ENCODE data around the gene NUDT11. TPM values are rescaled to one million over a fixed set of nuclear protein-coding genes. Genes with fewer than 3 reads are reported as not detected.
"Not testable (repeated sequence)": the region's sequence is repeated elsewhere in the genome, so short reads cannot be mapped to it uniquely, and the experiment has no call there.

The NUDT11 gene
- not detected in 2 replicates for total RNA-seq (2014; rRNA removed; shearing (Covaris generic); ENCODE audit: low replicate concordance)

- no peak within 1 kb of the TSS for H3K4me3 ChIP-seq (ENCODE audit: low read length)
These were observed at the start of gene NUDT11 for GRCh38 chrX:51496501-51497291. Gene NUDT11, minus strand, starts transcription at chrX:51496592. Its CDS starts 148 bp downstream, at chrX:51496444.

GRCh38 chrX:51520393-51520792 lies 24.0 kb upstream of the NUDT11 start:
- Histone ChIP-seq H4K20me1 (ENCODE audit: insufficient read depth, low read depth, low read length) (no peaks in the 10 kb centered on the region), H3K27ac (ENCODE audit: low read length) (no peak overlapping the region), H3K9me3 (ENCODE audit: low read length) (no peaks in the 10 kb centered on the region), H2AFZ (ENCODE audit: low read length) (no peak overlapping the region), H3K27me3 (ENCODE audit: low read length) (no peaks in the 10 kb centered on the region), H3K9ac (ENCODE audit: low read length) (no peak overlapping the region), H3K9me2 (replicated peaks; ENCODE audit: insufficient read depth, low read length) (no peaks in the 10 kb centered on the region), H3K79me2 (ENCODE audit: low read length) (no peaks in the 10 kb centered on the region), H3K4me3 (ENCODE audit: low read length) (no peak overlapping the region), H3K4me1 (ENCODE audit: low read length) (no peaks in the 10 kb centered on the region), H3K4me2 (ENCODE audit: low read depth, low read length, poor library complexity, severe bottlenecking) (no peak overlapping the region), H3K36me3 (ENCODE audit: insufficient read depth, low read length) (no peaks in the 10 kb centered on the region)
- DNase-seq, result no peak

More at GRCh38 chrX:51496501-51497291, at the start of gene NUDT11:
- H3K36me3 ChIP-seq (ENCODE audit: insufficient read depth, low read length), result no peaks in the 10 kb centered on the region
- H3K4me2 ChIP-seq (ENCODE audit: low read depth, low read length, poor library complexity, severe bottlenecking), result no peak within 1 kb of the TSS
- no peak within 1 kb of the TSS for H3K9ac ChIP-seq (ENCODE audit: low read length)
- no peaks in the 10 kb centered on the region for H3K27me3 ChIP-seq (ENCODE audit: low read length)
- H3K27ac ChIP-seq (ENCODE audit: low read length), result no peak within 1 kb of the TSS
- H4K20me1 ChIP-seq (ENCODE audit: insufficient read depth, low read depth, low read length), result no peaks in the 10 kb centered on the region
- no peaks in the 10 kb centered on the region for H3K9me2 ChIP-seq (replicated peaks; ENCODE audit: insufficient read depth, low read length)
- no peaks in the 10 kb centered on the region for H3K4me1 ChIP-seq (ENCODE audit: low read length)
- H3K79me2 ChIP-seq (ENCODE audit: low read length), result no peaks in the 10 kb centered on the region
- no peak within 1 kb of the TSS for H2AFZ ChIP-seq (ENCODE audit: low read length)
- no peaks in the 10 kb centered on the region for H3K9me3 ChIP-seq (ENCODE audit: low read length)
- no peak for DNase-seq

GRCh38 chrX:51519131-51519530 lies 22.7 kb upstream of the NUDT11 start:
- H3K4me1 ChIP-seq (ENCODE audit: low read length); H3K36me3 ChIP-seq (ENCODE audit: insufficient read depth, low read length); H3K27me3 ChIP-seq (ENCODE audit: low read length); H3K4me2 ChIP-seq (ENCODE audit: low read depth, low read length, poor library complexity, severe bottlenecking); H3K9me2 ChIP-seq (replicated peaks; ENCODE audit: insufficient read depth, low read length); DNase-seq; H3K27ac ChIP-seq (ENCODE audit: low read length); H3K79me2 ChIP-seq (ENCODE audit: low read length); H2AFZ ChIP-seq (ENCODE audit: low read length); H3K9me3 ChIP-seq (ENCODE audit: low read length); H3K4me3 ChIP-seq (ENCODE audit: low read length); H4K20me1 ChIP-seq (ENCODE audit: insufficient read depth, low read depth, low read length); H3K9ac ChIP-seq (ENCODE audit: low read length): not testable (repeated sequence)

- no peak for DNase-seq
- no peaks in the 10 kb centered on the region for H3K79me2 ChIP-seq (ENCODE audit: low read length)
- H3K9ac ChIP-seq (ENCODE audit: low read length), result no peak overlapping the region
- H3K9me3 ChIP-seq (ENCODE audit: low read length), result no peaks in the 10 kb centered on the region
- no peak overlapping the region for H2AFZ ChIP-seq (ENCODE audit: low read length)
- no peak overlapping the region for H3K27ac ChIP-seq (ENCODE audit: low read length)
- no peaks in the 10 kb centered on the region for H4K20me1 ChIP-seq (ENCODE audit: insufficient read depth, low read depth, low read length)
- H3K4me2 ChIP-seq (ENCODE audit: low read depth, low read length, poor library complexity, severe bottlenecking), result no peak overlapping the region
- H3K4me1 ChIP-seq (ENCODE audit: low read length), result no peaks in the 10 kb centered on the region
- no peaks in the 10 kb centered on the region for H3K9me2 ChIP-seq (replicated peaks; ENCODE audit: insufficient read depth, low read length)
- H3K36me3 ChIP-seq (ENCODE audit: insufficient read depth, low read length), result no peaks in the 10 kb centered on the region
- H3K4me3 ChIP-seq (ENCODE audit: low read length), result no peak overlapping the region
- H3K27me3 ChIP-seq (ENCODE audit: low read length), result no peaks in the 10 kb centered on the region
These were observed 11.2 kb upstream of the NUDT11 start for GRCh38 chrX:51507551-51507950.

GRCh38 chrX:51495701-51496488 lies 497 bp downstream of the NUDT11 start:
- not testable (repeated sequence) for H3K27me3 ChIP-seq (ENCODE audit: low read length); H3K36me3 ChIP-seq (ENCODE audit: insufficient read depth, low read length); DNase-seq; H3K9ac ChIP-seq (ENCODE audit: low read length); H3K27ac ChIP-seq (ENCODE audit: low read length); H4K20me1 ChIP-seq (ENCODE audit: insufficient read depth, low read depth, low read length); H3K4me2 ChIP-seq (ENCODE audit: low read depth, low read length, poor library complexity, severe bottlenecking); H3K4me1 ChIP-seq (ENCODE audit: low read length); H3K4me3 ChIP-seq (ENCODE audit: low read length); H2AFZ ChIP-seq (ENCODE audit: low read length); H3K79me2 ChIP-seq (ENCODE audit: low read length); H3K9me2 ChIP-seq (replicated peaks; ENCODE audit: insufficient read depth, low read length); H3K9me3 ChIP-seq (ENCODE audit: low read length)

- H3K4me1 ChIP-seq (ENCODE audit: low read length), result no peaks in the 10 kb centered on the region
- H3K9me2 ChIP-seq (replicated peaks; ENCODE audit: insufficient read depth, low read length), result no peaks in the 10 kb centered on the region
- H3K36me3 ChIP-seq (ENCODE audit: insufficient read depth, low read length), result no peaks in the 10 kb centered on the region
- no peaks in the 10 kb centered on the region for H3K9me3 ChIP-seq (ENCODE audit: low read length)
- no peaks in the 10 kb centered on the region for H4K20me1 ChIP-seq (ENCODE audit: insufficient read depth, low read depth, low read length)
- no peaks in the 10 kb centered on the region for H3K79me2 ChIP-seq (ENCODE audit: low read length)
- no peaks in the 10 kb centered on the region for H3K27me3 ChIP-seq (ENCODE audit: low read length)
- DNase-seq, result peak; percentile 44
- H3K27ac ChIP-seq (ENCODE audit: low read length), result no peak overlapping the region
- no peak overlapping the region for H3K4me2 ChIP-seq (ENCODE audit: low read depth, low read length, poor library complexity, severe bottlenecking)
- no peak overlapping the region for H3K4me3 ChIP-seq (ENCODE audit: low read length)
- H3K9ac ChIP-seq (ENCODE audit: low read length), result no peak overlapping the region
- no peak overlapping the region for H2AFZ ChIP-seq (ENCODE audit: low read length)
These were observed 2.0 kb downstream of the NUDT11 start for GRCh38 chrX:51494409-51494808.

- H3K4me2 ChIP-seq (ENCODE audit: low read depth, low read length, poor library complexity, severe bottlenecking), result no peak overlapping the region
- H3K9ac ChIP-seq (ENCODE audit: low read length), result no peak overlapping the region
- no peak overlapping the region for H3K27ac ChIP-seq (ENCODE audit: low read length)
- H2AFZ ChIP-seq (ENCODE audit: low read length), result no peak overlapping the region
- H3K27me3 ChIP-seq (ENCODE audit: low read length), result no peaks in the 10 kb centered on the region
- no peaks in the 10 kb centered on the region for H3K79me2 ChIP-seq (ENCODE audit: low read length)
- no peak for DNase-seq
- no peak overlapping the region for H3K4me3 ChIP-seq (ENCODE audit: low read length)
- no peaks in the 10 kb centered on the region for H3K9me2 ChIP-seq (replicated peaks; ENCODE audit: insufficient read depth, low read length)
- H3K4me1 ChIP-seq (ENCODE audit: low read length), result no peaks in the 10 kb centered on the region
- no peaks in the 10 kb centered on the region for H3K36me3 ChIP-seq (ENCODE audit: insufficient read depth, low read length)
- no peaks in the 10 kb centered on the region for H4K20me1 ChIP-seq (ENCODE audit: insufficient read depth, low read depth, low read length)
- H3K9me3 ChIP-seq (ENCODE audit: low read length), result no peaks in the 10 kb centered on the region
These were observed 8.5 kb downstream of the NUDT11 start for GRCh38 chrX:51487960-51488267.

GRCh38 chrX:51484616-51485015 lies 11.8 kb downstream of the NUDT11 start:
- H3K9me2 ChIP-seq (replicated peaks; ENCODE audit: insufficient read depth, low read length), result no peaks in the 10 kb centered on the region
- H3K4me1 ChIP-seq (ENCODE audit: low read length), result no peaks in the 10 kb centered on the region
- H3K27me3 ChIP-seq (ENCODE audit: low read length), result no peaks in the 10 kb centered on the region
- no peak overlapping the region for H3K4me3 ChIP-seq (ENCODE audit: low read length)
- H3K4me2 ChIP-seq (ENCODE audit: low read depth, low read length, poor library complexity, severe bottlenecking), result no peak overlapping the region
- no peak overlapping the region for H3K9ac ChIP-seq (ENCODE audit: low read length)
- H3K79me2 ChIP-seq (ENCODE audit: low read length), result no peaks in the 10 kb centered on the region
- no peaks in the 10 kb centered on the region for H3K36me3 ChIP-seq (ENCODE audit: insufficient read depth, low read length)
- no peaks in the 10 kb centered on the region for H3K9me3 ChIP-seq (ENCODE audit: low read length)
- H3K27ac ChIP-seq (ENCODE audit: low read length), result no peak overlapping the region
- DNase-seq, result no peak
- H4K20me1 ChIP-seq (ENCODE audit: insufficient read depth, low read depth, low read length), result no peaks in the 10 kb centered on the region
- peak overlapping the region; percentile 49; the same call in 1 of the 2 replicates for H2AFZ ChIP-seq (ENCODE audit: low read length)
